Measurements from ENCODE around the gene USO1. TPM values are rescaled to one million over a fixed set of nuclear protein-coding genes. Genes with fewer than 3 reads are reported as not detected.

USO1 gene
- total and polyA plus RNA-seq, 7 donors: 49.5 to 224 (median 175) TPM

GRCh38 chr4:75745721-75746199, 21.4 kb downstream of the USO1 start:
- H3K9me3 ChIP-seq: no peaks in the 10 kb centered on the region
- H3K36me3 ChIP-seq (ENCODE audit: insufficient read depth in 1 of 2, low read depth in 1 of 2): peaks cover 0 to 4% of the 10 kb centered on the region in 2 donors
- 59 to 64% (median 62%) methylated on average over 9 of the region's 9 CpGs for WGBS, 3 donors
- peak in 2 of 4 donors; percentile 1 to 13 for ATAC-seq
- DNase-seq: no peak
- H3K27me3 ChIP-seq (ENCODE audit: insufficient read depth in 3 of 3, low read length in 2 of 3): no peaks in the 10 kb centered on the region
- peaks cover 50% of the 10 kb centered on the region for H3K4me1 ChIP-seq
- intact Hi-C loops (cut with DNase I): no loop called here
- no peak overlapping the region for H3K4me3 ChIP-seq
- H3K27ac ChIP-seq: peak overlapping the region; percentile 78
- no peak for TF ChIP-seq CTCF (IDR thresholded peaks at IDR 0.05)

- TF ChIP-seq CTCF (IDR thresholded peaks at IDR 0.05): no peak
- Histone ChIP-seq H3K27me3 (ENCODE audit: insufficient read depth in 3 of 3, low read length in 2 of 3) (no peaks in the 10 kb centered on the region), H3K4me3 (no peak overlapping the region), H3K4me1 (peaks cover 11% of the 10 kb centered on the region), H3K9me3 (no peaks in the 10 kb centered on the region), H3K27ac (no peak overlapping the region), H3K36me3 (ENCODE audit: insufficient read depth in 1 of 2, low read depth in 1 of 2) (peaks cover 2 to 53% of the 10 kb centered on the region in 2 donors)
- WGBS, 3 donors: 95 to 99% (median 98%) methylated on average over 7 of the region's 7 CpGs
- DNase-seq: no peak
- intact Hi-C loops (cut with DNase I): no loop called here
- ATAC-seq: no peak
Observed at GRCh38 chr4:75752637-75753036, 28.3 kb downstream of the USO1 start.

- DNase-seq: no peak
- peaks cover 0 to 89% of the 10 kb centered on the region in 2 donors for H3K36me3 ChIP-seq (ENCODE audit: insufficient read depth in 1 of 2, low read depth in 1 of 2)
- no peak overlapping the region for H3K4me3 ChIP-seq
- no peaks in the 10 kb centered on the region for H3K27me3 ChIP-seq (ENCODE audit: insufficient read depth in 3 of 3, low read length in 2 of 3)
- ATAC-seq: peak in 1 of 4 donors; percentile 51
- H3K4me1 ChIP-seq: no peaks in the 10 kb centered on the region
- intact Hi-C loops (cut with DNase I): loop anchor here in 1 of 2 donors (10.0 kb wide), 1 partner anchor 46 kb away; no protein-coding TSS in a partner anchor
- H3K27ac ChIP-seq: no peak overlapping the region
- no peak for TF ChIP-seq CTCF (IDR thresholded peaks at IDR 0.05)
- no peaks in the 10 kb centered on the region for H3K9me3 ChIP-seq
Observed at GRCh38 chr4:75769036-75769435, 44.7 kb downstream of the USO1 start.

GRCh38 chr4:75771607-75772006, 47.2 kb downstream of the USO1 start:
- no peaks in the 10 kb centered on the region for H3K27me3 ChIP-seq (ENCODE audit: insufficient read depth in 3 of 3, low read length in 2 of 3)
- intact Hi-C loops (cut with DNase I): no loop called here
- no peak for ATAC-seq
- peaks cover 10 to 94% of the 10 kb centered on the region in 2 donors for H3K36me3 ChIP-seq (ENCODE audit: insufficient read depth in 1 of 2, low read depth in 1 of 2)
- no peak for DNase-seq
- H3K4me1 ChIP-seq: no peaks in the 10 kb centered on the region
- H3K27ac ChIP-seq: no peak overlapping the region
- 0% methylated on average over 1 of the region's 1 CpG for WGBS, 3 donors
- H3K4me3 ChIP-seq: no peak overlapping the region
- H3K9me3 ChIP-seq: no peaks in the 10 kb centered on the region
- no peak for TF ChIP-seq CTCF (IDR thresholded peaks at IDR 0.05)

- Histone ChIP-seq H3K27ac (no peak overlapping the region), H3K9me3 (no peaks in the 10 kb centered on the region), H3K36me3 (ENCODE audit: insufficient read depth in 1 of 2, low read depth in 1 of 2) (peaks cover 13 to 100% of the 10 kb centered on the region in 2 donors), H3K27me3 (ENCODE audit: insufficient read depth in 3 of 3, low read length in 2 of 3) (no peaks in the 10 kb centered on the region), H3K4me3 (no peak overlapping the region), H3K4me1 (no peaks in the 10 kb centered on the region)
- intact Hi-C loops (cut with DNase I): no loop called here
- peak in 1 of 4 donors; percentile 64 for ATAC-seq
- TF ChIP-seq CTCF (IDR thresholded peaks at IDR 0.05): no peak
- 75 to 88% (median 80%) methylated on average over 2 of the region's 2 CpGs for WGBS, 3 donors
- no peak for DNase-seq
Observed at GRCh38 chr4:75777589-75777988, 53.2 kb downstream of the USO1 start.

Measured in psoas muscle (tissue), 8 donors.